Measurements from ENCODE around the gene PRR23E.

Gene PRR23E

DNA sequence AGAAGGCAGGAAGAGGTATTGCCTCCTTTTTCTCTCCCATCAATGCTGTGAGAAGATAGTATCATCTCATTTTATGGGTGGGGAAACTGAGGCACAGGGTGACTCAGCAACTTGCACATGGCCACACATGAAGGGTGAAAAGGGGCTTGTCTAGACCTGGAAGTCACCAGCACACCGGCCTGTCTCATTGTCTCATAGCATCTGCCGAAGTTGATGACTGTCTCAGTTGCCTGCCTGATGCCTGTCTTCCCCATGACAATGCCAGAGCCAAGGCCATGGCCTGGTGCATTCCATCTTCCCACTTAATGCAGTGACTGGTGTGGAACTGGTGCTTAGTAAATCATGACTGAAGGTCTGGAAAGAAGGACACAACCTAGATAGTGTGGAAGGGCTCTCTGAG lies 27.9 kb upstream of the PRR23E start:
- DNase-seq: no peak

DNA sequence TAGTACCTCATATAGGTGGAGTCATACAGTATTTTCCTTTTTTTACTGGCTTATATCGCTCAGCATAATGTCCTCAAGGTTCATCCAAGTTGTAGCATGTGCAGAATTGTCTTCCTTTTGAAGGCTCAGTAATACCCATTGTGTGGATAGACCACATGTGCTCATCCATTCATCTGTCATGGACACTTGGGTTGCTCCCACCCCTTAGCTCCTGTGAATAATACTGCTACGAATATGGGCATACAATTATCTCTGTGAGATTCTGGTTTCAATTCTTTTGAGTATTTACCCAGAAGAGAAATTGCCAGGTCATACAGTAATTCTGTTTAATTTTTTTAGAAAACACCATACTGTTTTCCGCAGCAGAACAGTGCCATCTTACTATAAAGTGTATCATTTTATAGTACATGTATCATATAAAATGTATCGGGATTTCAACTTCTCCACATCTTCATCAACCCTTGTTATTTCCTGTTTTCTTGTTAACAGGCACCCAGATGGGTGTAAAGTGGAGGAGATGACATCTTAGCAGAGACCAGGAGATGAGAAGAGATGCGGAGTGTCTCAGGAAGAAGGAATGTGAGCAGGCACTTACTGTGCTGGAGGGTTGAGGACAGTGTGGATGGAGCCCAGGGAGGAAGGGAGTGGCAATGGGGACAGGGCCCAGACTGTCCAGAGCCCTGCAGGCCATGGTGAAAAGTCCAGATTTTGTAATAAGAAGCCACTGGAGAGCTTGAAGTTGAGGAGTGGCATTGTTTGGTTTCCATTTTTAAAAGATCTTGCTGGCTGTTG lies 27.0 kb upstream of the PRR23E start:
- no peak for DNase-seq

GRCh38 chr3:127166501-127167065 lies 26.3 kb upstream of the PRR23E start:
- DNase-seq: no peak

- no peak for DNase-seq
Measured at GRCh38 chr3:127167315-127168043, 25.5 kb upstream of the PRR23E start.

- DNase-seq: no peak
Measured at GRCh38 chr3:127168271-127168670, 24.7 kb upstream of the PRR23E start.

GRCh38 chr3:127170814-127171213 lies 22.1 kb upstream of the PRR23E start:
- no peak for DNase-seq

DNA sequence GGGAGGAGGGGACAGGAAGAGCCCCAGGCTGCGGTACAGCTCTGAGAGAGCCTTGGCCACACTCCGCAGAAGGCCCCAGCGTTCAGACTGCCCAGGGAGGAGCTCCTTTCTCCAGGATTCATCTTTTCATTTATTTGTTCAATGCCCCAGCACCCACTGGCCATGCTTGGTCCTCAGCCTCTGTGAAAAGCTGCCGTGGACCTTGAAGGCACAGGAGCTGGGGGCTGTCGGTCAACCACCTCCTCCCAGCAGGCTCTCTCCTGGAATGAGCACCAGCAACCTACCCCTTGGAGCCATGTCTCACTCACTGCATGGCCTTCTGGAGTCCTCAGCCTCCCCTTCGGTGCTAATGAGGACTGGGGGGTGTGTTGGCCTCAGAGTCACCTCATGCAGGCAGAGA lies 21.6 kb upstream of the PRR23E start:
- DNase-seq: no peak

- no peak for DNase-seq
Measured at GRCh38 chr3:127171721-127172120, 21.2 kb upstream of the PRR23E start.

- DNase-seq: no peak
Measured at GRCh38 chr3:127172211-127172610, 20.7 kb upstream of the PRR23E start.

- no peak for DNase-seq
Measured at GRCh38 chr3:127172781-127173515, 20.0 kb upstream of the PRR23E start.

DNA sequence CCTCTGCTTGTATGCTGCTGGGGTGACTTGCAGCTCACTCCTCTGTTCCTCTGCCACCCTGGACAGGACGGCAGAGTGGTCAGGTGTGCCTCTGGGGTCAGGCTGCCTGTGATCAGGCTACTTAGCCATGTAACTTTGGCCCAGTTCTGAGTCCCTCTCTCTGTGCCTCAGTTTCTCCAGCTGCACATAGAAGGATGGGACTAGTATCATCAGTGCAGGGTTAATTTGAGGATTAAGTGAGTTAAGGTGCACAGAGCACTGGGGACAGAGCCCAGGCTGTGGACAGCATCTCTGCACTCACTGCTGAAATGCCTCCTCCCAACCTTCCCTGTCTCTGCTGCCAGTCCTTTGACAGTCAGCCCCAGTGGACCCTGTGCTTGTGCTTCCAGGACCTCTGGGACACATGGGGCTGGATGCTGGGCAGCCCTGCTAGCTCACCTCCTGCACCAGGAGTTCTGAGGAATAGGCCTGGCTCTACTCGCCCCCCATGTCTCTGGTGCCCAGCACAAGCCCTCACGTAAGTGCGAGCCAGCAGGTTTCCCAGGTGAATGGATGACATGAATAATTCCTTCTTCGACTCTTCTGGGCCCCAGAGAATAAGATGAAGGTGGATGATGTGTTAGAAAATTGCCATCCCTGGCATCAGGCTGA lies 19.3 kb upstream of the PRR23E start:
- no peak for DNase-seq

DNA sequence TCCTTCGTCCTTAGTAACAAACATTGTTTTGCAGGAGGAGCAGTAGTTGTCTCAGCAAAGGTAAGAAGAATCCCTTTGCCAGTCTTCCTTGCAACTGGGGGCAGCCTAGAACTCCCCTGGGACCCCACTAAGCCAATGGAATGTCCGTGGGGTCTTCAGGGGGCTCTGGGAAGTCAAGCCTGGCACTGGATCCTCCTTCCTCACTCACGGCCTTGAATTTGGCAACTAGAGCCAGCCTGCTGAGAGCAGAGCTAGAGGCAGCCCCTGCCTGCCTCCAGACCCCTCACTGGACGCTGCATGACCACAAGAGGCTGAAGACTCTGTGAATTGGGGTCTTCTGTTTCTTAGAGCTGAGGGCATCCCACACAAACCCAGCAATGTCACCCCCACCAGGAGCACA lies 18.6 kb upstream of the PRR23E start:
- no peak for DNase-seq

DNA sequence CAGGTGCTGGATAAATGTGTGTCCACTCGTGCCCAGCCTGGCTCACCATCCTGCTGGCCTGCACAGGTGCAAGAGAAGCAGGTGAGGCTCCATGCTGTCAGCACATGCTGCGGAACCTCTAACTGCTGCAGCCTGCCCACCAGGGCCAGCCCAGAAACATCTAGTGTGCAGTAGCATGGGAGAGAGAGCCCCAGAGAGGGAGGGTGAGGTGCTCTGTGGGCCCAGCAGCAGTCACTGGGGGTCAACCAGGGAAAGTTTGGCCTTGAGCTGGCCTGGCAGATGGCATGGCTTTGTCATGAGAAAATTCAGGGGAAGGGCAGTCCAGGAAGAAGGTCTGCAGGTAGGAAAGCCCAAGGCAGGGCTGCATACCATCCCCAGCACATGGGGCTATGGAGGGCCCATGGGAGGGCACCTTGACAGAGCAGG lies 18.2 kb upstream of the PRR23E start:
- no peak for DNase-seq

GRCh38 chr3:127175272-127175671 lies 17.7 kb upstream of the PRR23E start:
- no peak for DNase-seq

GRCh38 chr3:127177226-127177625 lies 15.7 kb upstream of the PRR23E start:
- DNase-seq: no peak

DNA sequence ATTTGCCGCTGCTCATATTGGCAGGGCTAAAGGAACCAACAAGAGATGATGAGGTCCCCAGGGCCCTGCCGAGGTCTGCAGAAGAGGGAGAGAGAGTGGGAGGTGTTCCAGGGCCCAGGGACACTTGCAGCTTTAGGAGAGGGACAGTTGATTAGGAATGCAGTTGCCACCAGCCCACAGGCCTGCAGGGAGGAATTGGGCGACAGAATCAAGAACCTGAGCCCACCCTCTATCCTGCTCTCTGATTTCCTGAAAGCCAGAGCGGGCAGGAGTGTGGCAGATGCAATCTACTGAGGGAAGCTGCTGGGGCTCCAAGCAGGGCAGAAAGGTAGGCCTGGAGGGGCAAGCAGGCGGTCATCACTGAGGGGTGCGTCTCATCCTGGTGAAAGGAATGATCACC lies 12.1 kb upstream of the PRR23E start:
- DNase-seq: no peak

DNA sequence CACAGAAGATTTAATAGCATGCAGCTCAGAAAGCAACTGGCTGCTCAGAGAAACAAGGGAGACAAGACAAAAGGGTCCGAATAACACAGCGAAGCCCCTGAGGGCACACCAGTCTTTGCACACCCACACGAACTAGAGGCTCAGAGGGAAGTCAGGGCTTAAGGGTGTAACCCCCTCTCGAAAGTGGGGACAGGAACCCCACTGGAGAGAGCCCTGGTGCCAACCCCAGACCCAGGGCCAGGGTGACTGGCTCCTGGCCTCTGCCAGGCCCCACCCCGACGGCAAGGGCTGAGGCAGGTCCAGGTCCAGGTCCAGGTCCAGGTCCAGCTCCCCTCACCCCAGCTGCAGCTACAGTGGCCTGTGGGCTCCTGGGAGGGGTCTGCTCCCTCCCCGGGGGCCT lies 10.5 kb upstream of the PRR23E start:
- no peak for DNase-seq

- no peak for DNase-seq
Measured at GRCh38 chr3:127182848-127183714, 9.8 kb upstream of the PRR23E start.

GRCh38 chr3:127183931-127184869 lies 8.7 kb upstream of the PRR23E start:
- DNase-seq: no peak

DNA sequence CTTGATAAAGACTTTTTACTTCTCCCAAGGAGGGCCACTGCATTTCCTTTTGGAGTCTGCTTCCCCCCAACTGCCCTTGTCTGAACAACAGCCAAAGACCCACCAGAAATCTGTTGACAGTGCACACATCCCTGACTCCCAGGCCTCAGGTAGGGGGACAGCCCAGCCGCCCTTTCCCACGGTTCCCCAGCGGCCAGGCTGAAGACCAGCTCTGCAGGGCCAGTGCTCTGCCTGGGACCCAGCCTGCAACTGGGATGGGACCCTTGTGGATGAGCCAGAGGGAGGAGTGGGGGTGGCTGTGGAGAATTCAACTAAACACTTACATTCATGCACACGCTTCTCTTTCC lies 8.1 kb upstream of the PRR23E start:
- DNase-seq: no peak

DNA sequence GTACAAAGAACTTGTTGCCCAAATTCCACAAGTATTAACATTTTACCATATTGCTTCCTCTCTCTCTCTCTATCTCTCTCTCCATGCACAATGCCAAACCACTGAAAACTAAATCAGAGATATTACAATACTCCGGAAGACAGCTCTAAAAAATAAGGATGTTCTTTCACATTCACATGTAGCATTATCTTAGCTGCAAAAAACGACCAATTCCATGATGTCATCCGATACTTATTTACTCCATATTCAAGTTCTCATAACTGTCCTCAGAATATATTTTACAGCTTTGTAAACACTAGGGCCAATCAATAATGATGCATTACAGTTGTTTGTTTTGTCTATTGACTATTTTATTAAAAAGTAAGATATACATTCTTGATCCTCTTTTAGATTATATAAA lies 7.7 kb upstream of the PRR23E start:
- DNase-seq: no peak
